Gastroesophageal sphincter (tissue), 3 donors: Measurements from ENCODE around the gene DMKN.

Experiments
- CTCF ChIP-seq, 4 experiments: fragments of 200-600 bp in 2 of 4; fragments of 450-650 bp in 2 of 4; sonication (generic) in 1 of 4; IDR thresholded peaks; one replicate each; pipeline ENCODE4 v1.5.1; 2017 to 2019; ENCODE audit warnings: antibody characterized with exemption in 4 of 4, mild to moderate bottlenecking in 2 of 4, moderate library complexity in 2 of 4
- POLR2A ChIP-seq, 2 donors: fragments of 450-650 bp; IDR thresholded peaks; one replicate each; pipeline ENCODE4 v1.6.1; 2017; ENCODE audit warnings: antibody characterized with exemption in 2 of 2, mild to moderate bottlenecking in 2 of 2, moderate library complexity in 1 of 2

GRCh38 chr19:35497406-35497805 is 16.0 kb downstream of the DMKN start:
- TF ChIP-seq POLR2A (IDR thresholded peaks at IDR 0.05), result no peak
- no peak for TF ChIP-seq CTCF (IDR thresholded peaks at IDR 0.05)
